Stimulated activated CD4-positive, alpha-beta T cell treated with anti-CD3 and anti-CD28 coated beads, Interleukin-4, amount 100 ng/mL, for 4 hours (primary cell): ENCODE data around the gene OR1M1.
"Not testable (repeated sequence)": the region's sequence is repeated elsewhere in the genome, so short reads cannot be mapped to it uniquely, and the experiment has no call there.

Source experiments
- DNase-seq, 2 experiments: peaks; one replicate each; pipeline ENCODE4 v3.0.0-alpha.2; 2020

OR1M1 gene, protein sequence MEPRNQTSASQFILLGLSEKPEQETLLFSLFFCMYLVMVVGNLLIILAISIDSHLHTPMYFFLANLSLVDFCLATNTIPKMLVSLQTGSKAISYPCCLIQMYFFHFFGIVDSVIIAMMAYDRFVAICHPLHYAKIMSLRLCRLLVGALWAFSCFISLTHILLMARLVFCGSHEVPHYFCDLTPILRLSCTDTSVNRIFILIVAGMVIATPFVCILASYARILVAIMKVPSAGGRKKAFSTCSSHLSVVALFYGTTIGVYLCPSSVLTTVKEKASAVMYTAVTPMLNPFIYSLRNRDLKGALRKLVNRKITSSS

GRCh38 chr19:9086761-9087160, at the start of gene OR1M1:
OR1M1 (plus strand) TSS chr19:9087061; CDS start chr19:9093245, 6,184 bp downstream.
- DNase-seq, result no peak

GRCh38 chr19:9037400-9038062, 49.3 kb upstream of the OR1M1 start:
- no peak for DNase-seq

- DNase-seq, result no peak
Observed at GRCh38 chr19:9039728-9040127, 47.1 kb upstream of the OR1M1 start.

GRCh38 chr19:9040131-9040530, 46.7 kb upstream of the OR1M1 start:
- no peak for DNase-seq

DNA sequence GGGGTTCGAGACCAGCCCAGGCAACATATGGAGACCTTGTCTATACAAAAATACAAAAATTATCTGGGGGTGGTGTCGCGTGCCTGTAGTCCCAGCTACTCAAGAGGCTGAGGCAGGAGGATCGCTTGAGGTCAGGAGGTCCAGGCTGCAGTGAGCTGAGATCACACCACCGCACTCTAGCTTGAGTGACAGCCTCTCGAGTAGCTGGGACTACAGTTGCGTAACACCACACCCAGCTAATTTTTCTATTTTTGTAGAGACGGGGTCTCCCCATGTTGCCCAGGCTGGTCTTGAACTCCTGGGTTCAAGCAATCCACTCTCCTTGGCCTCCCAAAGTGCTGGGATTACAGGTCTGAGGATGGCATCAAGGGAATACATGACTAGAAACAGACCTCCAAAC, 45.8 kb upstream of the OR1M1 start:
- no peak for DNase-seq

DNA sequence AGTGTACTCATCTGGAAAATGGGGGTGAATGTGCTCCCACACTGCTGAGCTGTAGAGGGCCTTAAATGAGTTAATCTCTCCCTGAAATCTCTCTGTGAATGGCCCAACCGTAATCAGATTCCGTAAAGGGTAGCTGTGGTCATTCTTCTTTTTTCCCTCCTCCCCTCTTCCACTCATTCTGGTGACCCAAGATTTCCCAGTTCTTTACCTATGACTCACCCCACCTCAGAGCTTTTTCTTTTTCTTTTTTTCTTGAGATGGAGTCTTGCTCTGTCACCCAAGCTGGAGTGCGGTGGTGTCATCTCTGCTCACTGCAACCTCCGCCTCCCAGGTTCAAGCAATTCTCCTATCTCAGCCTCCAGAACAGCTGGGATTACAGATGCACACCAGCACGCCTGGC, 43.3 kb upstream of the OR1M1 start:
- no peak for DNase-seq

- no peak for DNase-seq
Observed at GRCh38 chr19:9044449-9044848, 42.4 kb upstream of the OR1M1 start.

DNA sequence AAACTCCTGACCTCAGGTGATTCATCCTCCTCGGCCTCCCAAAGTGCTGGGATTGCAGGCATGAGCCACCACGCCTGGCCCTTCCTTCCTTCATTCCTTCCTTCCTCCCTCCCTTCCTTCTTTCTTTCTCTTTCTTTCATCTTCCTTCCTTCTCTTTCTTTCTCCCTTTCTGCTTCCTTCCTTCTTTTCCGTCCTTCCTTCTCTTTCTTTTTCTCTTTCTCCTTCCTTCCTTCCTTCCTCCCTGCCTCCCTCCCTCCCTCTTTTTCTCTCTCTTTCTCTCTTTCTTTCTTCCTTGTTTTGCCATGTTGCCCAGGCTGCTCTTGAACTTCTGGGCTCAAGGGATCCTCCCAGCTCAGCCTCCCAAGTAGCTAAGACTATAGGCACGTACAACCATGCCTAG, 40.2 kb upstream of the OR1M1 start:
- DNase-seq, result no peak

GRCh38 chr19:9052894-9053293, 34.0 kb upstream of the OR1M1 start:
- DNase-seq, result no peak

DNA sequence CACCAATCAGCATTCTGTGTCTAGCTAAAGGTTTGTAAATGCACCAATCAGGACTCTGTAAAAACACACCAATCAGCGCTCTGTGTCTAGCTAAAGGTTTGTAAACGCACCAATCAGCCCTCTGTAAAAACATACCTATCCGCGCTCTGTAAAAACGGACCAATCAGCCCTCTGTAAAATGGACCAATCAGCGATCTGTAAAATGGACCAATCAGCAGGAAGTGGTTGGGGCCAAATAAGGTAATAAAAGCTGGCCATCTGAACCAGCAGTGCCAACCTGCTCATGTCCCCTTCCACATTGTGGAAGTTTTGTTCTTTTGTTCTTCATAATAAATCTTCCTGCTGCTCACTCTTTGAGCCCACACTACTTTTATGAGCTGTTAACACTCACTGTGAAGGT, 33.2 kb upstream of the OR1M1 start:
- DNase-seq, result not testable (repeated sequence)

GRCh38 chr19:9054207-9054606, 32.7 kb upstream of the OR1M1 start:
- no peak for DNase-seq

- DNase-seq, result no peak
Observed at GRCh38 chr19:9054765-9055164, 32.1 kb upstream of the OR1M1 start.

DNA sequence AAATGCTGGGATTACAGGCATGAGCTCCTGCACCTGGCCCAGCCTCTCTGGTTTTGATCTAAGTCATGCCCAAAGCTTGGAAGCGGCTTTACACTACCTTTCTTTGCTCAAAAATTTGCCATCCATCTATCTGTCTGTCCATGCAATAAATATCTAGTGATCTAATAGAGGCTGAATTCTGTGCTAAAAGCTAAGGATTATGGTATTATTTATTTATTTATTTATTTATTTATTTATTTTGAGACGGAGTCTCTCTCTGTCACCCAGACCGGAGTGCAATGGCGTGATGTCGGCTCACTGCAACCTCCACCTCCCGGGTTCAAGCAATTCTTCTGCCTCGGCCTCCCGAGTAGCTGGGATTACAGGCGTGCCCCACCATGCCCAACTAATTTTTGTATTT, 30.7 kb upstream of the OR1M1 start:
- not testable (repeated sequence) for DNase-seq

GRCh38 chr19:9057505-9058258, 29.2 kb upstream of the OR1M1 start:
- DNase-seq, result no peak

DNA sequence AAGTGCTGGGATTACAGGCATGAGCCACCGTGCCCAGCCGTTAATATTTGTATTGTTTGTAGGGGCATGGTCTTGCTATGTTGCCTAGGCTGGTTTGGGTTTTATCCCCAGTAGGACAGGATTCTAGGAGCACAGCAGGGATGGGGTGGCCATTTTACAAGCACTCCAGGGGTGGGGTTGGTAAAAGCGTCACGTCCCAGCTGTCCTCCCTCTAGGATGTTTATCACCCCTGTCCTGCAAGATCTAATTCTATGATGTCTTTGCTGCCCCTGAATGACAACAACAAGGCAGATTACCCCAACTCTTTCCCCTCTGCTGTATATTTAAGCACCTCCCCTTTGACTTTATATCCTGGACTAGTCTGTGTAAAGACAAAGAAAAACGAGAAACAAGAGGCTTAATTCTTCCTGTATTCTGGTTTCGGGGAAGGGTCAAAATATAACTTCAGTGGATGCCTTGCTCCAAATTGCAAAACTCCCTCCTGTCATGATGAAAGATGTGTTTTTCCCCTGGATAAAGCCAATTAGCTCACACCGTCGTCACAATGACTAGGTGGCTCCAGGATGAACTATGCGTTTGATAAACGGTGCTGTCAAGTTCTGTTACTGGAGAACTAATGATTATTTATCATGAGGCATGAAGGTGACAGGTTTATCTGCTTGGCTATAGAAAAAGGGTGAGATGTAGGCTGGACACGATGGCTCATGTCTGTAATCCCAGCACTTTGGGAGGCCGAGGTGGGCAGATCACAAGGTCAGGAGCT, 27.8 kb upstream of the OR1M1 start:
- no peak for DNase-seq

GRCh38 chr19:9060564-9061340, 26.1 kb upstream of the OR1M1 start:
- DNase-seq, result no peak

GRCh38 chr19:9061879-9062278, 25.0 kb upstream of the OR1M1 start:
- DNase-seq, result no peak

DNA sequence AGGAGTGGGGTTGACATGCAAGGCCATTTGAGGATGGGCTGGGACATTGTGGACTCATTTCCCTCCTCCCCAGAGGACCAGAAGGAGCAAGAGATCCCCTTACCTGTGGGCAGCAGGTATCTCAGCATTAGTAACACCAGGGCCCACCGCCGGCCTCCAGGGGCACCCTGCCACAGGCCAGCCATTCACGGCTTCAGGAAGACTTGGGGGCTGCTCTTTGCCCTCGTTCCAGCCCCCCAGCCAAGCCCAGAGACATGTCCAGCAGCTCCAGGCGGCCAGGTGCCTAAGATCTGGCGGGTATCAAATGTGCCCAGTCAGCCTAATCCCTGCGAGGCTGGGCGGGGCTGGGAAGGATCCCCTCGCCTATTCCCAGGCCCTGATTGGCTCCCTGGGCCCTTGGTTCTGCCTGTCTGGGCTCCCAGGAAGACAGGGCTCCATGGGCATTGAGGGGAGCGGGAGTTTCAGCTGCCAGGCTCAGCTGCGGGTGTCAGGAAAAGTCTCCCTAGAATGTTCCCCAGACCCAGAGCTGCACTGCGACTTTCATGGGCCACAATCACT, 21.3 kb upstream of the OR1M1 start:
- no peak for DNase-seq

DNA sequence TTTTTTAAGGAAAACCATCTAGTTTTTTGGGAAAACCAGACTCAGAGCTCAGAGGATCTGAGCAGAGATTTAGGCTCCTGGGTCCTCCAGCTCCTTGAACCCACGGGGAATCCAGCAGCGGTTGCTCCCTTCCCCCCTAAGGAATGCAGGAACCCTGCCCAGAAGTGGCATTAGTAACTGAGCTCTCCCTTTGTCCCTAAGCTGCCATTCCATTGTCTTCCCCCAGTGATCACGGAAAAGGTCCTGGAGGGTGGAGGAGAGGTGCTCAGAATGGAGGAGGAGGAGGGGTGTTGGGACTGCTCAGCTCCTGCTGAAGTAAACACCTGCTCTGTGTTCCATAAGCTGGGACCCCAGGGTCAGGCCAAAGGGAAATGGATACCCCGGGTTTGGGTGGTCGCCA, 16.8 kb upstream of the OR1M1 start:
- DNase-seq, result no peak

- DNase-seq, result not testable (repeated sequence)
Observed at GRCh38 chr19:9071720-9072119, 15.1 kb upstream of the OR1M1 start.

GRCh38 chr19:9073806-9074205, 13.1 kb upstream of the OR1M1 start:
- DNase-seq, result no peak
